HEK293 (cell line): ENCODE results near the gene ITSN1.

Experiments used
- TCF7L2 ChIP-seq: IDR thresholded peaks from 2 replicates; pipeline ENCODE4 v1.6.1; 2011; ENCODE audit warnings: low read depth, mild to moderate bottlenecking, inconsistent platforms, low read length, moderate library complexity, borderline replicate concordance
- ZFP37 ChIP-seq: fragments of 450-650 bp; formaldehyde crosslinking; IDR thresholded peaks from 2 replicates; pipeline ENCODE4 v1.5.1; 2016; ENCODE audit warnings: missing biosample characterization, missing genetic modification characterization
- ZNF664 ChIP-seq: fragments of 450-650 bp; formaldehyde crosslinking; IDR thresholded peaks from 2 replicates; pipeline ENCODE4 v1.5.1; 2016; ENCODE audit warnings: missing biosample characterization, missing genetic modification characterization
- TF ChIP-seq, protein P1 (sequence below): fragments of 450-650 bp; formaldehyde crosslinking; IDR thresholded peaks from 2 replicates; pipeline ENCODE4 v1.5.1; 2016; ENCODE audit warnings: missing biosample characterization, missing genetic modification characterization
- TF ChIP-seq, protein P2 (sequence below): fragments of 450-650 bp; formaldehyde crosslinking; IDR thresholded peaks from 2 replicates; pipeline ENCODE4 v1.5.1; 2016; ENCODE audit warnings: missing biosample characterization, missing genetic modification characterization
- TF ChIP-seq, protein P3 (sequence below): fragments of 450-650 bp; formaldehyde crosslinking; IDR thresholded peaks from 2 replicates; pipeline ENCODE4 v1.5.1; 2017; ENCODE audit warnings: missing biosample characterization, missing genetic modification characterization
- TF ChIP-seq, protein P4 (sequence below): fragments of 450-650 bp; formaldehyde crosslinking; IDR thresholded peaks from 2 replicates; pipeline ENCODE4 v1.5.1; 2016; ENCODE audit warnings: missing biosample characterization, missing genetic modification characterization
- TF ChIP-seq, protein P5 (sequence below): fragments of 450-650 bp; formaldehyde crosslinking; IDR thresholded peaks from 2 replicates; pipeline ENCODE4 v1.5.1; 2016; ENCODE audit warnings: missing biosample characterization, missing genetic modification characterization
- TF ChIP-seq, protein P6 (sequence below): fragments of 450-650 bp; formaldehyde crosslinking; IDR thresholded peaks from 2 replicates; pipeline ENCODE4 v1.5.1; 2016; ENCODE audit warnings: missing biosample characterization, missing genetic modification characterization

DNA sequence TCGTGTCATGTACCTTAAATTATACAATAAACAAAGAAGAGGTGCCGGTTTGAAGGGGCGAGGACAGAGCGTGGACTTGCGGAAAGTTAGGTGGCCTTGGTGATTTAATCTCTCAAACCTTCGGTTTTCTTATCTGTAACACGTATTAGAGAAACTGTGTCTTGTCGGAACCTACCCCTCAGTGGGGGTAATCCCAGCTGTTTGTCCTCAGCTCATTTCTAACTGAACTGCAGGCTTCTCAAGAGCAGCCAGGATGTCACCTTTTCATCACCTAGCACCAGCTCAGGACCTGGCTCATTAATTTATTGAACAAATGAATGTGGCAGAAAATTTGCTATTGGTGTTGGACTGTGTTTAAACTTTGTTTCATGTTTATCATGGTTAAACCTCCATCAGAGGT is 31.2 kb downstream of the ITSN1 start:
- TF ChIP-seq, protein P1, sequence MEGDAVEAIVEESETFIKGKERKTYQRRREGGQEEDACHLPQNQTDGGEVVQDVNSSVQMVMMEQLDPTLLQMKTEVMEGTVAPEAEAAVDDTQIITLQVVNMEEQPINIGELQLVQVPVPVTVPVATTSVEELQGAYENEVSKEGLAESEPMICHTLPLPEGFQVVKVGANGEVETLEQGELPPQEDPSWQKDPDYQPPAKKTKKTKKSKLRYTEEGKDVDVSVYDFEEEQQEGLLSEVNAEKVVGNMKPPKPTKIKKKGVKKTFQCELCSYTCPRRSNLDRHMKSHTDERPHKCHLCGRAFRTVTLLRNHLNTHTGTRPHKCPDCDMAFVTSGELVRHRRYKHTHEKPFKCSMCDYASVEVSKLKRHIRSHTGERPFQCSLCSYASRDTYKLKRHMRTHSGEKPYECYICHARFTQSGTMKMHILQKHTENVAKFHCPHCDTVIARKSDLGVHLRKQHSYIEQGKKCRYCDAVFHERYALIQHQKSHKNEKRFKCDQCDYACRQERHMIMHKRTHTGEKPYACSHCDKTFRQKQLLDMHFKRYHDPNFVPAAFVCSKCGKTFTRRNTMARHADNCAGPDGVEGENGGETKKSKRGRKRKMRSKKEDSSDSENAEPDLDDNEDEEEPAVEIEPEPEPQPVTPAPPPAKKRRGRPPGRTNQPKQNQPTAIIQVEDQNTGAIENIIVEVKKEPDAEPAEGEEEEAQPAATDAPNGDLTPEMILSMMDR: no peak
- no peak for TF ChIP-seq ZNF664 (tag by site-specific recombination)
- TF ChIP-seq, protein P2, sequence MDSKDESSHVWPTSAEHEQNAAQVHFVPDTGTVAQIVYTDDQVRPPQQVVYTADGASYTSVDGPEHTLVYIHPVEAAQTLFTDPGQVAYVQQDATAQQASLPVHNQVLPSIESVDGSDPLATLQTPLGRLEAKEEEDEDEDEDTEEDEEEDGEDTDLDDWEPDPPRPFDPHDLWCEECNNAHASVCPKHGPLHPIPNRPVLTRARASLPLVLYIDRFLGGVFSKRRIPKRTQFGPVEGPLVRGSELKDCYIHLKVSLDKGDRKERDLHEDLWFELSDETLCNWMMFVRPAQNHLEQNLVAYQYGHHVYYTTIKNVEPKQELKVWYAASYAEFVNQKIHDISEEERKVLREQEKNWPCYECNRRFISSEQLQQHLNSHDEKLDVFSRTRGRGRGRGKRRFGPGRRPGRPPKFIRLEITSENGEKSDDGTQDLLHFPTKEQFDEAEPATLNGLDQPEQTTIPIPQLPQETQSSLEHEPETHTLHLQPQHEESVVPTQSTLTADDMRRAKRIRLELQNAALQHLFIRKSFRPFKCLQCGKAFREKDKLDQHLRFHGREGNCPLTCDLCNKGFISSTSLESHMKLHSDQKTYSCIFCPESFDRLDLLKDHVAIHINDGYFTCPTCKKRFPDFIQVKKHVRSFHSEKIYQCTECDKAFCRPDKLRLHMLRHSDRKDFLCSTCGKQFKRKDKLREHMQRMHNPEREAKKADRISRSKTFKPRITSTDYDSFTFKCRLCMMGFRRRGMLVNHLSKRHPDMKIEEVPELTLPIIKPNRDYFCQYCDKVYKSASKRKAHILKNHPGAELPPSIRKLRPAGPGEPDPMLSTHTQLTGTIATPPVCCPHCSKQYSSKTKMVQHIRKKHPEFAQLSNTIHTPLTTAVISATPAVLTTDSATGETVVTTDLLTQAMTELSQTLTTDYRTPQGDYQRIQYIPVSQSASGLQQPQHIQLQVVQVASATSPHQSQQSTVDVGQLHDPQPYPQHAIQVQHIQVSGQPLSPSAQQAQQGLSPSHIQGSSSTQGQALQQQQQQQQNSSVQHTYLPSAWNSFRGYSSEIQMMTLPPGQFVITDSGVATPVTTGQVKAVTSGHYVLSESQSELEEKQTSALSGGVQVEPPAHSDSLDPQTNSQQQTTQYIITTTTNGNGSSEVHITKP (tag by site-specific recombination): no peak
- no peak for TF ChIP-seq TCF7L2
- TF ChIP-seq, protein P3, sequence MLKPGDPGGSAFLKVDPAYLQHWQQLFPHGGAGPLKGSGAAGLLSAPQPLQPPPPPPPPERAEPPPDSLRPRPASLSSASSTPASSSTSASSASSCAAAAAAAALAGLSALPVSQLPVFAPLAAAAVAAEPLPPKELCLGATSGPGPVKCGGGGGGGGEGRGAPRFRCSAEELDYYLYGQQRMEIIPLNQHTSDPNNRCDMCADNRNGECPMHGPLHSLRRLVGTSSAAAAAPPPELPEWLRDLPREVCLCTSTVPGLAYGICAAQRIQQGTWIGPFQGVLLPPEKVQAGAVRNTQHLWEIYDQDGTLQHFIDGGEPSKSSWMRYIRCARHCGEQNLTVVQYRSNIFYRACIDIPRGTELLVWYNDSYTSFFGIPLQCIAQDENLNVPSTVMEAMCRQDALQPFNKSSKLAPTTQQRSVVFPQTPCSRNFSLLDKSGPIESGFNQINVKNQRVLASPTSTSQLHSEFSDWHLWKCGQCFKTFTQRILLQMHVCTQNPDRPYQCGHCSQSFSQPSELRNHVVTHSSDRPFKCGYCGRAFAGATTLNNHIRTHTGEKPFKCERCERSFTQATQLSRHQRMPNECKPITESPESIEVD: no peak
- no peak for TF ChIP-seq ZFP37 (tag by site-specific recombination)
- TF ChIP-seq, protein P4, sequence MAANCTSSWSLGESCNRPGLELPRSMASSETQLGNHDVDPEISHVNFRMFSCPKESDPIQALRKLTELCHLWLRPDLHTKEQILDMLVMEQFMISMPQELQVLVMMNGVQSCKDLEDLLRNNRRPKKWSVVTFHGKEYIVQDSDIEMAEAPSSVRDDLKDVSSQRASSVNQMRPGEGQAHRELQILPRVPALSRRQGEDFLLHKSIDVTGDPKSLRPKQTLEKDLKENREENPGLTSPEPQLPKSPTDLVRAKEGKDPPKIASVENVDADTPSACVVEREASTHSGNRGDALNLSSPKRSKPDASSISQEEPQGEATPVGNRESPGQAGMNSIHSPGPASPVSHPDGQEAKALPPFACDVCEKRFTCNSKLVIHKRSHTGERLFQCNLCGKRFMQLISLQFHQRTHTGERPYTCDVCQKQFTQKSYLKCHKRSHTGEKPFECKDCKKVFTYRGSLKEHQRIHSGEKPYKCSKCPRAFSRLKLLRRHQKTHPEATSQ: no peak
- TF ChIP-seq, protein P5, sequence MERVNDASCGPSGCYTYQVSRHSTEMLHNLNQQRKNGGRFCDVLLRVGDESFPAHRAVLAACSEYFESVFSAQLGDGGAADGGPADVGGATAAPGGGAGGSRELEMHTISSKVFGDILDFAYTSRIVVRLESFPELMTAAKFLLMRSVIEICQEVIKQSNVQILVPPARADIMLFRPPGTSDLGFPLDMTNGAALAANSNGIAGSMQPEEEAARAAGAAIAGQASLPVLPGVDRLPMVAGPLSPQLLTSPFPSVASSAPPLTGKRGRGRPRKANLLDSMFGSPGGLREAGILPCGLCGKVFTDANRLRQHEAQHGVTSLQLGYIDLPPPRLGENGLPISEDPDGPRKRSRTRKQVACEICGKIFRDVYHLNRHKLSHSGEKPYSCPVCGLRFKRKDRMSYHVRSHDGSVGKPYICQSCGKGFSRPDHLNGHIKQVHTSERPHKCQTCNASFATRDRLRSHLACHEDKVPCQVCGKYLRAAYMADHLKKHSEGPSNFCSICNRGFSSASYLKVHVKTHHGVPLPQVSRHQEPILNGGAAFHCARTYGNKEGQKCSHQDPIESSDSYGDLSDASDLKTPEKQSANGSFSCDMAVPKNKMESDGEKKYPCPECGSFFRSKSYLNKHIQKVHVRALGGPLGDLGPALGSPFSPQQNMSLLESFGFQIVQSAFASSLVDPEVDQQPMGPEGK: no peak
- TF ChIP-seq, protein P6, sequence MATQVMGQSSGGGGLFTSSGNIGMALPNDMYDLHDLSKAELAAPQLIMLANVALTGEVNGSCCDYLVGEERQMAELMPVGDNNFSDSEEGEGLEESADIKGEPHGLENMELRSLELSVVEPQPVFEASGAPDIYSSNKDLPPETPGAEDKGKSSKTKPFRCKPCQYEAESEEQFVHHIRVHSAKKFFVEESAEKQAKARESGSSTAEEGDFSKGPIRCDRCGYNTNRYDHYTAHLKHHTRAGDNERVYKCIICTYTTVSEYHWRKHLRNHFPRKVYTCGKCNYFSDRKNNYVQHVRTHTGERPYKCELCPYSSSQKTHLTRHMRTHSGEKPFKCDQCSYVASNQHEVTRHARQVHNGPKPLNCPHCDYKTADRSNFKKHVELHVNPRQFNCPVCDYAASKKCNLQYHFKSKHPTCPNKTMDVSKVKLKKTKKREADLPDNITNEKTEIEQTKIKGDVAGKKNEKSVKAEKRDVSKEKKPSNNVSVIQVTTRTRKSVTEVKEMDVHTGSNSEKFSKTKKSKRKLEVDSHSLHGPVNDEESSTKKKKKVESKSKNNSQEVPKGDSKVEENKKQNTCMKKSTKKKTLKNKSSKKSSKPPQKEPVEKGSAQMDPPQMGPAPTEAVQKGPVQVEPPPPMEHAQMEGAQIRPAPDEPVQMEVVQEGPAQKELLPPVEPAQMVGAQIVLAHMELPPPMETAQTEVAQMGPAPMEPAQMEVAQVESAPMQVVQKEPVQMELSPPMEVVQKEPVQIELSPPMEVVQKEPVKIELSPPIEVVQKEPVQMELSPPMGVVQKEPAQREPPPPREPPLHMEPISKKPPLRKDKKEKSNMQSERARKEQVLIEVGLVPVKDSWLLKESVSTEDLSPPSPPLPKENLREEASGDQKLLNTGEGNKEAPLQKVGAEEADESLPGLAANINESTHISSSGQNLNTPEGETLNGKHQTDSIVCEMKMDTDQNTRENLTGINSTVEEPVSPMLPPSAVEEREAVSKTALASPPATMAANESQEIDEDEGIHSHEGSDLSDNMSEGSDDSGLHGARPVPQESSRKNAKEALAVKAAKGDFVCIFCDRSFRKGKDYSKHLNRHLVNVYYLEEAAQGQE (tag by site-specific recombination): no peak
